ENCODE results near the gene ROS1. TPM values are rescaled to one million over a fixed set of nuclear protein-coding genes. Genes with fewer than 3 reads are reported as not detected.

ROS1 gene
- total RNA-seq, 1 donor from 2014 or later, result not detected

DNA sequence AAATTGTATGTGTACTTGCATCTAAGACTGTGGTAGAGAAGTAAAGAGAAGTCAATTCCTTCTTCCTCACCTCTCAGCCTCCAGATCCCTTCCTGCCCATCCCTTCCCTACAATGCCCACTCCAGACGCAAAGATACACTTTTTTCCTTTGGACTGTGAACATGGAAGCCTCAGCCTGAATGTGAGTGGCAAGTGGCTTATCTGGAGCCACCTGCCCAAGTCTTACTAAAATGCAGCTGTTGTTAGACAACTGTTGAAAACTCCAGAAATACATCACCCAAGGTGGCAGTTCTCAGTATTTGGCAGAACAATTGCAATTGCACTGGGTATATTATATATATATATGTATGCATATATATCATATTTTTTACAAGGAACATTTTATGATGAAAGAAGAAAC, 152.9 kb downstream of the ROS1 start:
- no peak for TF ChIP-seq CTCF (IDR thresholded peaks at IDR 0.05)
- no peak for TF ChIP-seq EZH2 (IDR thresholded peaks at IDR 0.05)
- TF ChIP-seq EZH2phosphoT487 (IDR thresholded peaks at IDR 0.05), result no peak
- peaks cover 92% of the 10 kb centered on the region for H3K27me3 ChIP-seq
- no peak overlapping the region for H3K9ac ChIP-seq
- peaks cover 38% of the 10 kb centered on the region for H4K20me1 ChIP-seq (ENCODE audit: low read depth)
- H3K4me1 ChIP-seq, result peaks cover 12% of the 10 kb centered on the region
- Mint-ChIP-seq H3K36me3 (no peaks in the 10 kb centered on the region), H3K27me3 (ENCODE audit: insufficient read depth, low read depth) (peaks cover 64% of the 10 kb centered on the region), H3K9me3 (peaks cover 3% of the 10 kb centered on the region), H3K27ac (no peak overlapping the region), H3K4me3 (no peak overlapping the region), H3K4me1 (peaks cover 5% of the 10 kb centered on the region)
- no peaks in the 10 kb centered on the region for H3K36me3 ChIP-seq
- H3K9me3 ChIP-seq (ENCODE audit: low read depth), result no peaks in the 10 kb centered on the region
- no peak for DNase-seq (ENCODE audit: low spot score)
- H2AFZ ChIP-seq (replicated peaks), result no peak overlapping the region
- no peak overlapping the region for H3K4me3 ChIP-seq
- no peak overlapping the region for H3K27ac ChIP-seq
- H3K4me2 ChIP-seq, result no peak overlapping the region
- peaks cover 12% of the 10 kb centered on the region for H3F3A ChIP-seq (ENCODE audit: low read depth)
- H3K79me2 ChIP-seq (ENCODE audit: low read depth), result no peaks in the 10 kb centered on the region

GRCh38 chr6:117272032-117272866, 153.5 kb downstream of the ROS1 start:
- Histone ChIP-seq H3K36me3 (no peaks in the 10 kb centered on the region), H3K4me1 (peaks cover 12% of the 10 kb centered on the region), H3K4me3 (no peak overlapping the region), H3K9me3 (ENCODE audit: low read depth) (no peaks in the 10 kb centered on the region), H2AFZ (replicated peaks) (no peak overlapping the region), H3K9ac (no peak overlapping the region), H3K27ac (no peak overlapping the region), H3K79me2 (ENCODE audit: low read depth) (no peaks in the 10 kb centered on the region), H4K20me1 (ENCODE audit: low read depth) (peaks cover 44% of the 10 kb centered on the region), H3K27me3 (peaks cover 99% of the 10 kb centered on the region), H3K4me2 (peak overlapping the region; percentile 33), H3F3A (ENCODE audit: low read depth) (peaks cover 12% of the 10 kb centered on the region)
- TF ChIP-seq EZH2phosphoT487 (IDR thresholded peaks at IDR 0.05), result no peak
- no peaks in the 10 kb centered on the region for H3K36me3 Mint-ChIP-seq
- H3K27ac Mint-ChIP-seq, result no peak overlapping the region
- peaks cover 5% of the 10 kb centered on the region for H3K4me1 Mint-ChIP-seq
- peaks cover 3% of the 10 kb centered on the region for H3K9me3 Mint-ChIP-seq
- peak; percentile 20 for DNase-seq (ENCODE audit: low spot score)
- H3K27me3 Mint-ChIP-seq (ENCODE audit: insufficient read depth, low read depth), result peaks cover 70% of the 10 kb centered on the region
- no peak overlapping the region for H3K4me3 Mint-ChIP-seq

DNA sequence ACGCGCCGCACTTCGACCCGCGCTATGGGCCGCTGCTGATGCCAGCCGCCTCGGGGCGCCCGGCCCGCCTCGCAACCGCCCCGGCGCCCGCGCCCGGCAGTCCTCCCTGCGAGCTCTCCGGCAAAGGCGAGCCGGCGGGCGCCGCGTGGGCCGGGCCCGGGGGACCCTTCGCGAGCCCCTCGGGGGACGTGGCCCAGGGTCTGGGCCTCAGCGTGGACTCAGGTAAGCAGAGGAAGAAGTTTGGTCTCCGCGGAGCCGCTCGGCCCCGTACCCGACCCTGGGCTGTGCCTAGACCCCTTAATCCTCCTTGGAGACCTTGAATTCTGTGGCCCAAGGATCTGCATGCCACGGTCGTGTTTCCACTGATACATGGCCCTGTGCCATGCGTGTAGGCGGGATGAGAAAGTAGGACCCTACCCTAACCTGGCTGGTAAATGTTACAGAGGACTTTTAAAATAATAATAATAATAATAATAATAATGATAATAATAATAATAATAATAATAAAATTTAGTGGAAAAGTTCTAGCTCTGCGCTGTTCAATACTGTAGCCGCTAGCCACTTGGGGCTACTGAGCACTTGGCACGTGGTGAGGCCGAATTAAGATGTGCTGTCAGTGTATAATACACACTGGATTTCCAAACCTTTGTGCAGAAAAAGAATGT, 154.8 kb downstream of the ROS1 start:
- H3K27me3 Mint-ChIP-seq (ENCODE audit: insufficient read depth, low read depth), result peaks cover 83% of the 10 kb centered on the region
- peak overlapping the region; percentile 74 for H3K4me3 Mint-ChIP-seq
- peaks cover 100% of the 10 kb centered on the region for H3K27me3 ChIP-seq

More for the DNA sequence above, 154.8 kb downstream of the ROS1 start:
- peak; percentile 68 for DNase-seq (ENCODE audit: low spot score)
- Histone ChIP-seq H3K9me3 (ENCODE audit: low read depth) (no peaks in the 10 kb centered on the region), H3K4me1 (peaks cover 15% of the 10 kb centered on the region), H3F3A (ENCODE audit: low read depth) (peaks cover 18% of the 10 kb centered on the region), H3K79me2 (ENCODE audit: low read depth) (no peaks in the 10 kb centered on the region), H3K27ac (no peak overlapping the region), H3K4me2 (peak overlapping the region; percentile 90), H4K20me1 (ENCODE audit: low read depth) (peaks cover 56% of the 10 kb centered on the region), H3K4me3 (peak overlapping the region; percentile 54), H3K9ac (no peak overlapping the region), H2AFZ (replicated peaks) (peak overlapping the region; percentile 74), H3K36me3 (no peaks in the 10 kb centered on the region)
- no peaks in the 10 kb centered on the region for H3K36me3 Mint-ChIP-seq
- no peak overlapping the region for H3K27ac Mint-ChIP-seq
- peaks cover 9% of the 10 kb centered on the region for H3K4me1 Mint-ChIP-seq
- H3K9me3 Mint-ChIP-seq, result peaks cover 3% of the 10 kb centered on the region
- TF ChIP-seq EZH2phosphoT487 (IDR thresholded peaks at IDR 0.05), result peak; percentile 72
- no peak for TF ChIP-seq CTCF (IDR thresholded peaks at IDR 0.05)
- peak; percentile 88 for TF ChIP-seq EZH2 (IDR thresholded peaks at IDR 0.05)

Data from neural progenitor cell (in vitro differentiated cells).